ENCODE results near the gene RAG1.
"Not testable (repeated sequence)": the region's sequence is repeated elsewhere in the genome, so short reads cannot be mapped to it uniquely, and the experiment has no call there.

Gene RAG1

GRCh38 chr11:36567694-36568093 is at the start of gene RAG1:
Gene RAG1 (plus strand): TSS chr11:36568007. CDS start chr11:36573305, 5,298 bp downstream.
- DNase-seq: no peak

GRCh38 chr11:36530840-36531239 is 37.0 kb upstream of the RAG1 start:
- no peak for DNase-seq

GRCh38 chr11:36532941-36533601 is 34.7 kb upstream of the RAG1 start:
- DNase-seq: no peak

- DNase-seq: no peak
Observed at GRCh38 chr11:36534276-36534840, 33.4 kb upstream of the RAG1 start.

GRCh38 chr11:36540998-36541397 is 26.8 kb upstream of the RAG1 start:
- no peak for DNase-seq

GRCh38 chr11:36550385-36551115 is 17.3 kb upstream of the RAG1 start:
- DNase-seq: no peak

GRCh38 chr11:36557390-36557789 is 10.4 kb upstream of the RAG1 start:
- DNase-seq: not testable (repeated sequence)

GRCh38 chr11:36557991-36558390 is 9.8 kb upstream of the RAG1 start:
- no peak for DNase-seq

GRCh38 chr11:36558571-36559413 is 9.0 kb upstream of the RAG1 start:
- no peak for DNase-seq

GRCh38 chr11:36564376-36565030 is 3.3 kb upstream of the RAG1 start:
- no peak for DNase-seq

- DNase-seq: no peak
Observed at GRCh38 chr11:36565031-36565610, 2.7 kb upstream of the RAG1 start.

- DNase-seq: no peak
Observed at GRCh38 chr11:36566407-36567053, 1.3 kb upstream of the RAG1 start.

GRCh38 chr11:36569095-36569494 is 1.3 kb downstream of the RAG1 start:
- no peak for DNase-seq

GRCh38 chr11:36574486-36574885 is 6.7 kb downstream of the RAG1 start:
- no peak for DNase-seq

GRCh38 chr11:36577373-36577772 is 9.6 kb downstream of the RAG1 start:
- no peak for DNase-seq

GRCh38 chr11:36577859-36578258 is 10.1 kb downstream of the RAG1 start:
- DNase-seq: no peak

GRCh38 chr11:36578458-36578857 is 10.7 kb downstream of the RAG1 start:
- no peak for DNase-seq

GRCh38 chr11:36581536-36581935 is 13.7 kb downstream of the RAG1 start:
- DNase-seq: no peak

- DNase-seq: no peak
Observed at GRCh38 chr11:36583667-36584066, 15.9 kb downstream of the RAG1 start.

- no peak for DNase-seq
Observed at GRCh38 chr11:36586543-36586942, 18.7 kb downstream of the RAG1 start.

- no peak for DNase-seq
Observed at GRCh38 chr11:36588099-36588498, 20.3 kb downstream of the RAG1 start.

- no peak for DNase-seq
Observed at GRCh38 chr11:36590513-36590912, 22.7 kb downstream of the RAG1 start.
